Adrenal gland (tissue), 12 donors: ENCODE results near the gene SOBP. TPM values are rescaled to one million over a fixed set of nuclear protein-coding genes. Genes with fewer than 3 reads are reported as not detected.

ENCODE experiments used
- DNase-seq, 7 donors: peaks; one replicate each; pipeline ENCODE4 v3.0.0-alpha.2; 2019 to 2020
- H3K27ac ChIP-seq, 5 donors: fragments of 200-600 bp; sonication (generic) in 4 of 5; 1 replicate in 3 of 5; 2 replicates in 2 of 5; pipeline versions ENCODE4 v1.5.1 to v1.8.0; 2016 to 2020; ENCODE audit warnings: mild to moderate bottlenecking in 1 of 5
- H3K27me3 ChIP-seq: fragments of 200-600 bp; 2 replicates; pipeline ENCODE4 v1.8.0; 2021
- H3K36me3 ChIP-seq, 2 donors: fragments of 200-600 bp; replicated peaks in 1 of 2; 1 replicate in 1 of 2; 2 replicates in 1 of 2; pipeline versions ENCODE4 v1.5.1 to v1.8.0; 2018 to 2022
- H3K4me1 ChIP-seq, 2 donors: fragments of 200-600 bp; replicated peaks in 1 of 2; 1 replicate in 1 of 2; 2 replicates in 1 of 2; pipeline versions ENCODE4 v1.5.1 to v1.8.0; 2018 to 2021
- H3K4me3 ChIP-seq, 4 donors: fragments of 200-600 bp; sonication (generic) in 3 of 4; one replicate each; pipeline ENCODE4 v1.5.1; 2016 to 2018
- H3K9me3 ChIP-seq, 3 donors: fragments of 200-600 bp; sonication (generic) in 1 of 3; replicated peaks in 1 of 3; 1 replicate in 2 of 3; 2 replicates in 1 of 3; pipeline versions ENCODE4 v1.5.1 to v1.8.0; 2016 to 2021
- POLR2A ChIP-seq, 2 donors: fragments of 450-650 bp; IDR thresholded peaks; one replicate each; pipeline ENCODE4 v1.6.1; 2017; ENCODE audit warnings: antibody characterized with exemption in 2 of 2, mild to moderate bottlenecking in 2 of 2, moderate library complexity in 1 of 2
- WGBS, 4 donors: extraction: QIAGEN DNeasy Blood & Tissue Kit in 2 of 4; methylation state at CpG; one replicate each; pipeline versions ENCODE4 v1.1.5 to v1.1.7; 2013 to 2017; 5-methylcytosine and 5-hydroxymethylcytosine counted together
- intact Hi-C, 2 donors: fragments of 100-400 bp; cut with DNase I; formaldehyde crosslinking; loops; one replicate each; pipeline versions ENCODE4 v1.14.1 to v1.15.0; 2022 to 2023
- polyA plus RNA-seq, 3 donors: library from polyadenylated mRNA; stranded (reverse); fragments of 200-250 nt in 2 of 3; fragments of 350-450 nt in 1 of 3; fragmentation: Illumina TruSeq in 1 of 3; extraction: RNeasy Lipid Tissue Mini Kit (QIAGEN cat#74804) in 1 of 3; gene quantifications; one replicate each; pipeline ENCODE4 v1.2.3, GENCODE V29; 2013 to 2014
- total RNA-seq, 9 donors: library from RNA; depleted of rRNA in 4 of 9; stranded (reverse); fragments of >200 nt in 4 of 9; fragments of 120-200 nt in 1 of 9; fragmentation: NEBNext Ultra II Directional in 1 of 9; extraction: Animal tissue kit (Norgen Biotek cat#: 25700) in 1 of 9; gene quantifications; one replicate each; pipeline versions ENCODE4 v1.1.0 to v1.2.4, GENCODE V29; 2013 to 2023
- TF ChIP-seq, protein P1 (sequence below), 6 experiments: fragments of 450-650 bp in 4 of 6; fragments of 200-600 bp in 2 of 6; sonication (generic) in 1 of 6; IDR thresholded peaks; 1 replicate in 5 of 6; 2 replicates in 1 of 6; pipeline versions ENCODE4 v1.5.1 to v1.8.0; 2016 to 2021; ENCODE audit warnings: antibody characterized with exemption in 6 of 6, mild to moderate bottlenecking in 2 of 6, moderate library complexity in 1 of 6
- donor health status: healthy with polysubstance abuse.
- donor health status: Bipolar disorder and iron deficiency.
- donor health status: DM: yes; HTN: yes; CAD: no.
- donor health status: DM: no; HTN: no; CAD: no.
- donor health status: DM: no; HTN: no; CAD: no.
- donor health status: DM: yes; HTN: yes; CAD: no.

Gene SOBP
- total and polyA plus RNA-seq, 12 donors, result 5.6 to 25.6 (median 12.5) TPM

DNA sequence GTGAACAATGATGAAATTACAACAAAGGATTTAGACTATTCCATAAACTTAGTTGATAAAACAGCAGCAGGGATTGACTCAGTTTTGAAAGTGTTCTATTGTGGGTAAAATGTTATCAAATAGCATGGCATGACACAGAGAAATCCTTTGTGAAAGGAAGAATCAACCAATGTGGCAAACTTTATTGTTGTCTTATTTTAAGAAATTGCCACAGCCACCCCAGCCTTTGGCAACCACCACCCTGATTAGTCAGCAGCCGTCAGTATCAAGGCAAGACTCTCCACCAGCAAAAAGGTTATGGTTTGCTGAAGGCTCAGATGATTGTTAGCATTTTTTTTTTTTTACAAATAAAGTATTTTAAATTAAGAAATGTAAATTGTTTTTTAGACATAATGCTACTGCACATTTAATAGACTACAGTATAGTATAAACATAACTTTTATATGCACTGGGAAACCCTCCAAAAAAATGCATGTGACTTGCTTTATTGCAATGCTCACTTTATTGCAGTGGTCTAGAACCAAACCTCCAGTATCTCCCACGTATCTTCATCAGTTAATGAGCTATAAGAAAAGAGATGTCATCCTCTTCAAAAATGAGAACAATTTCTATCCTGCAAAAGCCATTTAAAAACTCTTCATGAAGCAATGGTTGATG lies 162.7 kb downstream of the SOBP start:
- TF ChIP-seq, protein P1, sequence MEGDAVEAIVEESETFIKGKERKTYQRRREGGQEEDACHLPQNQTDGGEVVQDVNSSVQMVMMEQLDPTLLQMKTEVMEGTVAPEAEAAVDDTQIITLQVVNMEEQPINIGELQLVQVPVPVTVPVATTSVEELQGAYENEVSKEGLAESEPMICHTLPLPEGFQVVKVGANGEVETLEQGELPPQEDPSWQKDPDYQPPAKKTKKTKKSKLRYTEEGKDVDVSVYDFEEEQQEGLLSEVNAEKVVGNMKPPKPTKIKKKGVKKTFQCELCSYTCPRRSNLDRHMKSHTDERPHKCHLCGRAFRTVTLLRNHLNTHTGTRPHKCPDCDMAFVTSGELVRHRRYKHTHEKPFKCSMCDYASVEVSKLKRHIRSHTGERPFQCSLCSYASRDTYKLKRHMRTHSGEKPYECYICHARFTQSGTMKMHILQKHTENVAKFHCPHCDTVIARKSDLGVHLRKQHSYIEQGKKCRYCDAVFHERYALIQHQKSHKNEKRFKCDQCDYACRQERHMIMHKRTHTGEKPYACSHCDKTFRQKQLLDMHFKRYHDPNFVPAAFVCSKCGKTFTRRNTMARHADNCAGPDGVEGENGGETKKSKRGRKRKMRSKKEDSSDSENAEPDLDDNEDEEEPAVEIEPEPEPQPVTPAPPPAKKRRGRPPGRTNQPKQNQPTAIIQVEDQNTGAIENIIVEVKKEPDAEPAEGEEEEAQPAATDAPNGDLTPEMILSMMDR (IDR thresholded peaks at IDR 0.05), result no peak
- TF ChIP-seq POLR2A (IDR thresholded peaks at IDR 0.05), result no peak
- WGBS, 4 donors, result 56 to 62% (median 57%) methylated on average over 2 of the region's 2 CpGs
- Histone ChIP-seq H3K27ac (no peak overlapping the region), H3K4me3 (no peak overlapping the region), H3K4me1 (peaks cover 0 to 46% of the 10 kb centered on the region in 2 donors), H3K27me3 (no peaks in the 10 kb centered on the region), H3K9me3 (no peaks in the 10 kb centered on the region), H3K36me3 (no peaks in the 10 kb centered on the region)
- DNase-seq, result peak in 6 of 7 donors; percentile 50 to 72 (median 60)
- intact Hi-C loops, result no loop called here

DNA sequence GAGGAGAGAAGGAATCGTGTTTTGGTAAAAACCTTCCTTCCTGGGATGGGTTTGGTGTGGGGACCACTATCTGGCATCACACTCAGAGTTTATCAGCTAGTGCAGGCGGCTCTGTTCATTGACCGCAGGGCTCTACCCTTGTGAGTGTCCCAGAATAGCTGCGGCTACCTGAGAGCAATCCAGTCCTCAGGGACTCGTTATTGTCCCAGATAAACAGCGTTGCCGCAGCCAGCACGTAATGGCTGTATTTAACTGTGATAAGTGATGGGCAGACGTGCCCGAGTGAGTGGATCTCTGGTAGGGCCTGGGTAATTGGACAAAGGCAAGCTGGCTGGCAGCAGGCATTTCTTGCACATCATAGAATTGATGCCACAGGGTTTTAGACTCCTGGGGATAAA lies 163.3 kb downstream of the SOBP start:
- no peak for TF ChIP-seq POLR2A (IDR thresholded peaks at IDR 0.05)
- TF ChIP-seq, protein P1 (IDR thresholded peaks at IDR 0.05), result no peak
- H3K4me3 ChIP-seq, result no peak overlapping the region
- H3K36me3 ChIP-seq, result no peaks in the 10 kb centered on the region
- H3K27me3 ChIP-seq, result no peaks in the 10 kb centered on the region
- intact Hi-C loops, result no loop called here
- DNase-seq, result peak in 1 of 7 donors; percentile 90
- H3K4me1 ChIP-seq, result peaks cover 0 to 48% of the 10 kb centered on the region in 2 donors
- 88 to 93% (median 91%) methylated on average over 7 to 10 of the region's 10 CpGs for WGBS, 4 donors
- no peaks in the 10 kb centered on the region for H3K9me3 ChIP-seq
- H3K27ac ChIP-seq, result peak overlapping the region in 1 of 5 donors; percentile 42

DNA sequence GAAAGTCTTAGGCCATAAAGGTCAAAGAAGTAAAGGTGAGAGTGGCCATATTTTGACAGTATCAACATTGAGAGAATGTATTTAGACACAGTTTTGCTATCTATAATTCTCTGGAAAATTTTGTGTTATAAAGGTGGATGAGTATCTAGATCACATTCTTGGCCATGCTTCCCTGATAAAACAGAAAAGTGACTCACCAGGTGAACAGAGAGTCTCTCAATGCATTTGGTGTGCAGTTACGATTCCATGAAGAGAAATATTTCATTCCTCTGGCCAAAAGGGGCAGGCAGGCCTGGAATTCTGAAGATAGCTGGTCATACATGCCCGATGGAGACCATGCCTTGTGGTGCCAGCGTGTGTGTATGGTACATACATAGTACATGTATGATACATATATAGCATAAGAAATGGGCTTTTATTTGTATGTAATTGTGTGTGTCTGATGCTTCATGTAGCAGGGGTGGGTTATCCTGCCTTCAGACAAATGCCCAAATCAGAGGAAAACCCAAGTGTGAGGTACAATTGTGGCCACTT lies 164.0 kb downstream of the SOBP start:
- 78 to 87% (median 80%) methylated on average over 3 of the region's 3 CpGs for WGBS, 4 donors
- H3K4me1 ChIP-seq, result peaks cover 0 to 48% of the 10 kb centered on the region in 2 donors
- intact Hi-C loops, result no loop called here

DNA sequence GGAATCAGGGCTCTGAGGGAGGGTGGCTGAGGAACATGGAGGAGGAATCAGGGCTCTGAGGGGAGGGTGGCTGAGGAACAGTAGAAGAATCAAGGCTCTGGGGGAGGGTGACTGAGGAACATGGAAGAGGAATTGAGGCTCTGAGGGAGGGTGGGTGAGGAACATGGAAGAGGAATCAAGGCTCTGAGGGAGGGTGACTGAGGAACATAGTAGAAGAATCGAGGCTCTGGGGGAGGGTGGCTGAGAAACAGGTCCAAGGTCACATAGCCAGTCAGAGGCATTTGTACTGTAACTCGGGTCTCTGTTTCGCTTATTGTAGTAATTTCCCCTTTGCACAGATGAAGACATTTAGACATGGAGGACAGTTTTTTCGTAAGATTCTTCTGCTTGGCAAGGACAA lies 164.8 kb downstream of the SOBP start:
- Histone ChIP-seq H3K4me1 (peaks cover 0 to 48% of the 10 kb centered on the region in 2 donors), H3K36me3 (no peaks in the 10 kb centered on the region), H3K27ac (peak overlapping the region in 1 of 5 donors; percentile 44), H3K27me3 (no peaks in the 10 kb centered on the region), H3K9me3 (no peaks in the 10 kb centered on the region), H3K4me3 (no peak overlapping the region)
- peak in 2 of 7 donors; percentile 23 to 52 for DNase-seq
- intact Hi-C loops, result no loop called here
- WGBS, 4 donors, result 52 to 64% (median 57%) methylated on average over 4 of the region's 4 CpGs
- no peak for TF ChIP-seq POLR2A (IDR thresholded peaks at IDR 0.05)
- TF ChIP-seq, protein P1 (IDR thresholded peaks at IDR 0.05), result no peak

More for the DNA sequence above, 164.0 kb downstream of the SOBP start:
- no peaks in the 10 kb centered on the region for H3K9me3 ChIP-seq
- H3K27ac ChIP-seq, result peak overlapping the region in 2 of 5 donors; percentile 27 to 42
- H3K36me3 ChIP-seq, result no peaks in the 10 kb centered on the region
- TF ChIP-seq, protein P1 (IDR thresholded peaks at IDR 0.05), result no peak
- no peak for TF ChIP-seq POLR2A (IDR thresholded peaks at IDR 0.05)
- no peaks in the 10 kb centered on the region for H3K27me3 ChIP-seq
- peak in 1 of 7 donors; percentile 51 for DNase-seq
- H3K4me3 ChIP-seq, result no peak overlapping the region
